T1000 (cell line): ENCODE results near the gene MIDN.
"Not testable (repeated sequence)": the region's sequence is repeated elsewhere in the genome, so short reads cannot be mapped to it uniquely, and the experiment has no call there.

Source experiments
- DNase-seq: peaks from one replicate; lab custom pipeline; 2025; ENCODE audit warnings: mixed read lengths; lab: John Stamatoyannopoulos, UW

MIDN gene

DNA sequence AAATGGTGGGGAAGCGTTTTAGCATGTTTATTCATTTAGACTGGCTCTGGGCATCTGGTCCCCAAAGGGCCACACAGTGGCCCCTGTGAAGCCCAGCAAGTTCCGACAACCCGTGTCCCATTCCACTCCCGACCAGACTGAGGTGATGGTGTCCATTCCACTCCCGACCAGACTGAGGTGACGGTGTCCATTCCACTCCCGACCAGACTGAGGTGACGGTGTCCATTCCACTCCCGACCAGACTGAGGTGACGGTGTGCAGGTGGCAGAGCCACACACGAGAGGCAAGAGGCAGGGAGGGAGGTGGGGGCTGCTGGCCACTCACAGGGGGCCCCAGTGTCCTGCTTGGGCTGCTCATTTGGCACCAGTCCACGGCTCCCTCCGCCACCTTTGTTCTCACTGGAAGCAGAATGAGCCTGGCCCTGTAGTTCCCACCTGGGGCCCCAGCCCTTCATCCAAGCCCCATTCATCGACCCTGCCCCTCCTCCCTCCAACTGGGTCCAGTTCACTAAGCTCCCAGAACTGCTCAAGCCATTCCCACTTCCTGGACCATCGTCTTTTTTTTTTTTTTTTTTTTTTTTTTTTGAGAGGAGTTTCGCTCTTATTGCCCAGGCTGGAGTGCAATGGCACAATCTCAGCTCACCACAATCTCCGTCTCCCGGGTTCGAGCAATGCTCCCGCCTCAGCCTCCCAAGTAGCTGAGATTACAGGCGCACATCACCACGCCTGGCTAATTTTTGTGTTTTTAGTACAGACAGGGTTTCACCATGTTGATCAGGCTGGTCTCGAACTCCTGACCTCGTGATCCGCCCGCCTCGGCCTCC lies 1.9 kb upstream of the MIDN start:
- not testable (repeated sequence) for DNase-seq

DNA sequence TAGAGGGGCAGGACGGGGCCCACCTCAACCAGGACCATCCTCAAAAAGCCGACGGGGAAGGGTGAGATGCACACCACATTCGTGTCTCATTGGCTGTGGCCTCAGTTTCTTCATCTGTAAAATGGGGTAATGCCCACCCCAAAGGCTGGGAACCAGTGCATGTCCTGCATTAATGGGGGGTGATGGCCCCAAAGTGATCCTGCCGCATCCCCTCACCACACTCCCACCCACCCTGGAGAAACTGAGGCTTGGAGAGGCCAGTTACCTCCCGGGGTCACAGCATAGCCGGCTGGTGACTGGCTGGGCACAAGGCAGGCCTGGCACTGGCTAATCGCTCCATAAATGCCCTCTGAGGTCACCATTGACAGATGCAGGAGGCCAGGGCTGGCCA lies 640 bp upstream of the MIDN start:
- DNase-seq = no peak

DNA sequence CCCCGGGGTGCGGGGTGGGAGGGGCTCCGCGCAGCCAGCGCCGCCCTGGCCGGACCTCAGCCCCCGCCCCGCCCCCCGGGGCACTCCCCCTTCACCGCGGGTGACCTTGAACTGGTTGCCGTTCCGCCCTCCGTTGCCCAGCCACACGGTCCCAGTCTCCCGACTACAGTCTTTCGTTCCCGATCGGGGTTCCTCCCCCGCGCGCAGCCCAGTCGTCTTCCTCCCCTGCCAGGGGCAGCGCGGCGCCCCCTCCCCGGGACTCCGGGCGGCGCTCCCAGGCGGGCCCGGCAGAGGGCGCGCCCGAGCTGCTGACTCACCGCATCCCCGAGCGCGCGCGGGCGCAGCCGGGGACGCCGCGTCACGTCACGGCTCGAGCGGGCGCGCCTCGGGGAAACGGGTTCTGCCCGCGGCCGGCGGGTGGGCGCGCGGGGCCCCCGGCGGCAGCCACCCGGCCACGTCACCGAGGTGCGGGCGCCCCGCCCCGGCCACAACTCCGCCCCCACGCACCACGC lies 459 bp downstream of the MIDN start:
- no peak for DNase-seq

DNA sequence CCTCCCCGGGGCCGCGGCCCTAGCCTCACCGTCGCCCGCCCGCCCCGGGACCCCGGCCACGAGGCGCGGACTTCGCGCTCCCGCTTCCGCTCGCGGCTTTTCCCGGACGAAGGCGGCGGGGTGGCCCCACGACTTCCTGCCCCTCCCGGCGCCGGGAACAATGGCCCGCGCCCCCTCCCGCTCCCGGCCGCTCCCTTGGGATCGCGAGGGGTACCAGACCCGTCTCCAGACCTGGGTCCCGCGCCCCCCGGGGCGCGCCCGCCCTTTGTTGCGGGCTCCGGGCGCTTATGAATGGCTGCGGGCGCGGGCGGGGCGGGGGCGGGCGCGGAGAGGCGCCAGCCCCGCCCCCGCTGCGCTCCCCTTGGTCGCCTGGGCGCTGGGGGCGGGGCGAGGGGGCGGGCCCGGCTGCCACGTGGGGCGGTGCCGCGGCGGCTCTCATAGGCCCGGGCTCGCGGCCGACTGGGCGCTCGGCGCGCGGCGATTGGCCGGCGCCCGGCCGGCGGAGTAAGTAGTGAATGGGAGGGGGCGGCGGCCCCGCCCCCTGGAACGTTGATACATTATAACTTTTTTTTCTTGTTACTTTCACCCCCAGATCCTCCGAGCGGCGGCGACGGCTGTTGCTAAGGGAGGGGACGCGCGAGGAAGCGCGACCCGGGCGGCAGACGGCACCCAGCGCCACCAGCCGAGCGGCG lies 1.1 kb downstream of the MIDN start:
- DNase-seq = peak; percentile 95

DNA sequence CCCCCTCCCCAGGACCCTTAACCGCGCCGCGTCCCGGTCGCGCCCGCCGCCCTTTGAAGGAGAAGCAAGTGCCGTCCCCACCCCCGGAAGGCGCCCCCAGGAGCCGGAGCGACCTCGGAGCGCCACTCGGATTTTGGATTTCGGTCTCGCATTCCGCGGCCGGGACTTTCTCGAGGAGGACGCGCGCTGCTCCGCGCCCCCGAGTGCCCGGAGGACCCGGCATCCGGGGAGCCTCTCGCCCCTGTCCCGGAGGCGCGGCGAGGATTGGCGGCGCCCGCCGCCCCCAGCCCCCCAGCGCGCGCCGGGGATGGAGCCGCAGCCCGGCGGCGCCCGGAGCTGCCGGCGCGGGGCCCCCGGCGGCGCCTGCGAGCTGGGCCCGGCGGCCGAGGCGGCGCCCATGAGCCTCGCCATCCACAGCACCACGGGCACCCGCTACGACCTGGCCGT lies 1.6 kb downstream of the MIDN start:
- DNase-seq = no peak

DNA sequence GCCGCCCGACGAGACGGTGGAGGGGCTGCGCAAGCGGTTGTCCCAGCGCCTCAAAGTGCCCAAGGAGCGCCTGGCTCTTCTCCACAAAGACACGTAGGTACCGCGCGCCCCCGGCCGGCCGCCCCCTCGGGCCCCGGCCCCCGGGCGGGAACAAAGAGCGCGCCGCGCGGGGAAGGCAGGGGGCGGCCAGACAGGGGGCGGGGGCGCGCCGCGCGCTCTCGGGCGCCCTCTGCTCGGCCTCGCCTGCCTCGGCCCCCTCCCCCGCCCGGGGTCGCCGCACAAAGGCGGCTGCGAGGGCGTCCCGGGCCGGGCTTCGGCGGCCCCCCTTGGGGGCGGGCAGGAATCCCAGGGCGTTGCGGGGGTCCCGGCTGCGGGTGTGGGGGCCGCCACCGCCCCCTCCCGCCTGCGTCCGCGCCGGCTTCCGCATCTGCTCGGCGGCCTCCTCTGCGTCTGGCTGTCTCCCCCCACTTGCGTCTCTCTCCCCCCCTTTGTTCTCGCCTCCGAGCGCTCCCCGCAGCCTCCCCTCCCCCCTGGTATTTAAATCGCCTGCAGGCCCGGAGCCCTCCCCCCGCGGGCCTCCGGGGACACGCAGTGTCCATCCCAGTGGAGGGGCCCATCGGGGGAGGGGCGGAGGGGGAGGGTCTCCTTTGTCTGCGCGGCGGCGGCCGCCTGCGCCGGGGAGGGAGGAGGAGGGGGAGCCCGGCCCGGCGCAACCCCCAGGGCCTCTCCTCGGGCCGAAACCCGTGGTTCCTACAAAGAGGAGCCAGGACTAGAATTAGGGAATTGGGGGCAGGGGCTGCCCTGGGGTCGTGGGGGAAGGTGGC lies 2.3 kb downstream of the MIDN start:
- DNase-seq = no peak

DNA sequence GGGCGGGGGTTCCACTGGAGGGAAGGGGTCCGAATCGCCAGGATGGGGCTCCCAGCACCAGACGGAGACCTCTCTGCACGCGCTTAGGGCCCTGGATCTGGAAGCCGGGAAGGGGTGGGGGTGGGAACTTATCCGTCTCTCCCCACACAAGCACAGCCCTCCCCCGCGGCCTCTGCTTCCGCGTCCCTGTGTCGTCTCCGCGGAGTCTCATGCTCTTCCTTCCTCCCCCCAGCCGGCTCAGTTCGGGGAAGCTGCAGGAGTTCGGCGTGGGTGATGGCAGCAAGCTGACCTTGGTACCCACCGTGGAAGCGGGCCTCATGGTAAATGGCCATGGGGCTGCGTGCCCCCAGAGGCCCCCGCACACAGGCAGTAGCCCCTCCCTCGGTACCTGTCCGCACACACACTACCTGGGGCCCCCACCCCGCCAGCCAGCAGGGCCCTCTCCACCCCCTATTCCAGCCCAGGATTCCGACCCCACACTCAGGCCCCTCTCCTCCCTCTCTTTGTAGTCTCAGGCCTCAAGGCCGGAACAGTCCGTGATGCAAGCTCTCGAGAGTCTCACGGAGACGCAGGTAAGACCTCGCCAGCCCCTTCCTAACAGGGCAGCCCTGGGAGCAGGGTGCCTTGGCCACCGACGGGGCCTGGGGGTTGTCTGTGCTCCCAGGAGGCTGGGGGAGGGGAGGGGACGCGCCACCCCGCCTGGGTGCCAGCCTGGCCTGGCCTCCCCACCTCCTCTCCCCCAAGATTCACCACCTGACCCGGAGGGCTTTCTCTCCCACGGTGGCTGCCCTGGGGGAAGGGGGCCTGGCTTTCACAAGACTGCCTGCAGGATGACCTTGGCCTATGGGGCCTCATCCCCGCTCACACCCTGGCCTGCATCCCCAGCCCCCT lies 3.2 kb downstream of the MIDN start:
- peak; percentile 74 for DNase-seq

DNA sequence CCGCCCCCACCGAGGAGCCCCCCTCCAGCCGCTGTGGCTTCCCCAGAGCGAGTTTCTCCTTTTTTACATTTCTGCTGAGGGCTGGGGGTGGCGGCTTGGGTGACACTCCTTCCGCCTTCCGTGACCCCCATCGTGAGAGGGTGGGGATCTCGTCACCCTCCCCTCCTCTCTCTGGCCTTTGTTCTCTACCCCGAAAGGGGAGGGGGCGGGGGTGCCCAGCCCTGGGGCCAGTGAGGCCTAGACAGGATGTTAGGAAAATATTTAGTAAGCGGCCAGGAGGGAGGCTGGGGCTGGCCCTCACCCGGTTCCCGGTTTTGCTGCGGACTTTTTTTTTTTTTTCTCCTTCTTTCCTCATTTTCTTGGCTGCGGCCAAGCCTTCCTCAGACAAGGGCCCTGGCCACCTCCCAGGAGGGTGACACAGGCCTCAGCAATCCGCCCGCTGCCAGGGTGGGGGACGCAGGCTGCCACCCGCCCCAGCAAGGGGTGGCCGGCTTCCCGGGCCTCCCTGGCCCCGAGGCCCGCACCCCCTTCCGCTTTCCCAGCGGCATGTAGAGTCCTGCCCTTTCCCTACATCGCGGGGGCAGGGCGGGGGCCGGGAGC lies 3.9 kb downstream of the MIDN start:
- DNase-seq = peak; percentile 93

DNA sequence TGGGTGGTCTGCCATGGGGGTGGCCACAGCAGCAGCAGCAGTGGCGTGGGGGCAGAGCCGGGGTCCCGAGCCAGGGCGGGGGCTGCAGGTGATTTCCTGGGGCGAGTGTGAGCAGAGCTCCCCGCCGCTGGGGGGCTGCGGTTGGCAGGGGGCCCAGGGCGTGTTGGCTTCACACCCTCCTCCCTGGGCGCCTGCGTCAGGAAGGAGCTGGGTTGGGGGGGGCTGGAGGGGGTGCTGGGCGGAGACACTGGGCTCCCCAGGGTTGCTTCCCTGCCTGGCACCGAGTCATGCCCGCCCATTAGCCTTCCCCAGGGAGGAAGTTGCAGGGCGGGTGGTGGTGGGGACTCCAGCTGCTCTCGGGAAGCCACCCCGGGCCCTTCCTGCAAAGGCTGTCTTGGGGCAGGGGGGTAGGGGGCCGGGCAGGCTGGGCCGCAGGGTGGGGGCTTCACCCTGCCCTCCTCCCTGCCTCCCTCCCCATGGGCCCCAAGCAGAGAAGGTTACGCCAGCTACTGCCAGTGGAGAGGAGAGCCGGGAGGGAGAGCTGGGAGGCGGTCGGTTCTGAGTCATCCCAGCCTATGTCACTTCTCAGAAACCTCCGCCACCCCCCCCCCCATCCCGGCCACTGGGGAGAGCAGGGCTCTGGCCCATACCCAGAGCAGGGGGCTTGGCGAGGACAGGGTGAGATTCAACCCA lies 4.6 kb downstream of the MIDN start:
- DNase-seq = peak; percentile 99

DNA sequence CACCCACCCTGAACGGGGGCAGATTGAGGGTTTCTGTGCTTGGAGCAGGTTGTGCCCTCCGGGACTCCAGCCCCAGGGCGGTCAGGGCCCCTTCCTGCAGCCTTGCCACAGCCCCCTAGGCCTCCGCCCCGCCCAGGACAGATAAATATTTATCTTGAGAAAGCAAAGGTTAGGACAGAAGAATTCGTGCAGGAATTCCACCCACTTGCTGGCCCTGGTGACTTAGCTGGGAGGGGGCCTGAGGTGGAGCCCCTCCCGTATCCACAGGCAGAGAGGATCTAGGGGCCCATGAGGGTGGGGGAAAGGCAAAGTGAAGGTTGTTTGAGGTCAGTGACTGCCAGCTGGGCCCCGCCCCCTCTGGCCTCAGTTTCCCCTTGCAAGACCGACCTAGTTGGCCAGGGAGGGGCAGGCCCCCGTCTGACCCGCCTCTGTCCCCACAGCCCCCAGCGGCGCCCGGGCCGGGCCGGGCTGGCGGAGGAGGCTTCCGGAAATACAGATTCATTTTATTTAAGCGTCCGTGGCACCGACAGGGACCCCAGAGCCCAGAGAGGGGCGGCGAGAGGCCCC lies 5.2 kb downstream of the MIDN start:
- DNase-seq = no peak

DNA sequence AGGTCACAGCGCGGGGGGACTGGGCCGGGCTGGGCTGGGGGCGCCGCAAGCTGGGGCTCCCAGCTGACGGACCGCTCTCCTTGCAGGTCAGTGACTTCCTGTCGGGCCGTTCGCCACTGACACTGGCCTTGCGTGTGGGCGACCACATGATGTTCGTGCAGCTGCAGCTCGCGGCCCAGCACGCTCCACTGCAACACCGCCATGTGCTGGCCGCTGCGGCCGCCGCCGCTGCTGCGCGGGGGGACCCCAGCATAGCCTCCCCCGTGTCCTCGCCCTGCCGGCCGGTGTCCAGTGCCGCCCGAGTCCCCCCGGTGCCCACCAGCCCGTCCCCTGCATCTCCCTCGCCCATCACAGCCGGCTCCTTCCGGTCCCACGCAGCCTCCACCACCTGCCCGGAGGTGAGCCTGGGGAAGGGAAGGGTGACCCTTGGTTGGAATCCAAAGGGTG lies 5.7 kb downstream of the MIDN start:
- no peak for DNase-seq

DNA sequence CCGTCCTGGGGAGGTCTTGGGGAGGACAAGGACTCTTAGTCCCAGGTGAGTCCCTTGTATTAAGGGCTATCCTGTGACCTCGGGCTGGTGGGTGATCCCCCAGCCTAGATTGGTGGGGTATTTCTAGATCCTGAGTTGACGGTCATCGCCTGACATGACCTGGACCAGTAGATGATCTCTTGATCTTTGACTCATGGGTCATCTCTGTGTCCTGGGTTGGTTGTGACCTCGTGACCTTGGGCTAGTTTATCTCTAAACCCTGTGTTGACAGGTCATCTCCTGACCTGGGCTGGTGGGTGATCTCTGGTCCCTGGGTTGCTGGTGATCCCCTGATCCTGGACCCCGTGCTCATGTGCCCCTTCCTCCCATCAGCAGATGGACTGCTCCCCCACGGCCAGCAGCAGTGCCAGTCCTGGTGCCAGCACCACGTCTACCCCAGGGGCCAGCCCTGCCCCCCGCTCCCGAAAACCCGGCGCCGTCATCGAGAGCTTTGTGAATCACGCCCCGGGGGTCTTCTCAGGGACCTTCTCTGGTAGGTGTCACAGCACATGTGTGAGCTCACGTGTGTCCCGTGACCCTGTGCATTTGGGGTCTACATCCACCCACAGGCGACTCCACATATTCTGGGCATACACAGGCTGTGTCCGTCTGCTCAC lies 6.3 kb downstream of the MIDN start:
- no peak for DNase-seq

DNA sequence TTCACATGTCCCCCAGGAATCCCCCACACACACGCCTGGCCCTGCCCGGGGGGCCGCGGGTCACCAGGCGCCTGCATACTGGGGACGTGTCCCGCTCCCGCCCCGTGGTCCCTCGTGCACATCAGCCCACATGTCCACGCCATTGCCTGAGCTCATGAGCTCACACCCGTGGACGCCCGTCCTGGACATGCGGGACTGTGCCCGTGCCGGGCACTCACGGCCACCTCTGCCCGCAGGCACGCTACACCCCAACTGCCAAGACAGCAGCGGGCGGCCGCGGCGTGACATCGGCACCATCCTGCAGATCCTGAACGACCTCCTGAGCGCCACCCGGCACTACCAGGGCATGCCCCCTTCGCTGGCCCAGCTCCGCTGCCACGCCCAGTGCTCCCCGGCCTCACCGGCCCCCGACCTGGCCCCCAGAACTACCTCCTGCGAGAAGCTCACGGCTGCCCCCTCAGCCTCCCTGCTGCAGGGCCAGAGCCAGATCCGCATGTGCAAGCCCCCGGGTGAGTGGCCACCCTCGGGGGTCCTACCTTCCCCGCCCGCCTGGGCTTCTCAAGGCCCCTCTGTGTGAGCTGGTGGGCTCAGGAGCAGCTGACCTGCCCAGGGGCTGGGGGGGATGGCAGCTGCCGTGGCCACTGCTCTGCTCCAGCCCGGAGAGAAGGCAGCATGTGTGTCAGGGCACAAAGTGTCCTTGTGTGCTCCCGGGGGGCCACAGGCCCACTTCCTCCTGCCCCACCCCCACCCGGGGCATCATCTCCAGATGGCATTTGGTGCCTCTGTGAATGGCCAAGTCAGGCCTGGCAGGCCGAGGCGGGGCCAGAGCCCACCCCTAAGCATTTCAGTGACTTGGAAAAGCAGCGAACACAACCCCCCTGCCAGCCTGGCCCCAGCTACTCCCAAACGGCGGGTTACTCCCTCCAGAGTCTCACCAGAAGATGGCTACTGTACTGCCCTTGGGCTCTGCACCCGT lies 7.1 kb downstream of the MIDN start:
- no peak for DNase-seq

DNA sequence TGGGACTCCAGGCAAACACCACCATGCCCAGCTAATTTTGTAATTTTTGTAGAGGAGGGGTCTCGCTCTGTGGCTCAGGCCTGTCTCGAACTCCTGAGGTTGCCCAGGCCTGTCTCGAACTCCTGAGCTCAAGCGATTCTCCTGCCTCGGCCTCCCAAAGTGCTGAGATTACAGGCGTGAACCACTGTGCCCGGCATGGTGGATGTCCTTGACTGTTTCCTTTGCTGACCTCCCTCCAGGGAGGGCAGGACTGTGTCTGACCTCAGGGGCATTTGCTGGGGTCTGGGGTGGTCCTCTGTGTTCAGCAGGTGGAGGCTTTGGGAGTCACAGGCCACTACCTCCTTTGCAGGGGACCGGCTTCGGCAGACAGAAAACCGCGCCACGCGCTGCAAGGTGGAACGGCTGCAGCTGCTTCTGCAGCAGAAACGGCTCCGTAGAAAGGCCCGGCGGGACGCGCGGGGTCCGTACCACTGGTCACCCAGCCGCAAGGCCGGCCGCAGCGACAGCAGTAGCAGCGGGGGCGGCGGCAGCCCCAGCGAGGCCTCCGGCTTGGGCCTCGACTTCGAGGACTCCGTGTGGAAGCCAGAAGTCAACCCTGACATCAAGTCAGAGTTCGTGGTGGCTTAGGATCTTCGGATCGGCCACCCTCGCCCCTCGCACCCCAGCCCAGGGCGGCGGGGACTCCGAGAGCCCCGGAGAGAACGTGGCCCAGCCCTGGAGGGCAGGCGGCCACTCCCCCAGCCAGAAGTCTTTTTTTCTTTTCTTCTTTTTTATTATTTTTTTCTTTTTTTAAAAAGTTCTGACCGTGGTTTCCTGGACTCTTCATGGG lies 8.5 kb downstream of the MIDN start:
- no peak for DNase-seq

DNA sequence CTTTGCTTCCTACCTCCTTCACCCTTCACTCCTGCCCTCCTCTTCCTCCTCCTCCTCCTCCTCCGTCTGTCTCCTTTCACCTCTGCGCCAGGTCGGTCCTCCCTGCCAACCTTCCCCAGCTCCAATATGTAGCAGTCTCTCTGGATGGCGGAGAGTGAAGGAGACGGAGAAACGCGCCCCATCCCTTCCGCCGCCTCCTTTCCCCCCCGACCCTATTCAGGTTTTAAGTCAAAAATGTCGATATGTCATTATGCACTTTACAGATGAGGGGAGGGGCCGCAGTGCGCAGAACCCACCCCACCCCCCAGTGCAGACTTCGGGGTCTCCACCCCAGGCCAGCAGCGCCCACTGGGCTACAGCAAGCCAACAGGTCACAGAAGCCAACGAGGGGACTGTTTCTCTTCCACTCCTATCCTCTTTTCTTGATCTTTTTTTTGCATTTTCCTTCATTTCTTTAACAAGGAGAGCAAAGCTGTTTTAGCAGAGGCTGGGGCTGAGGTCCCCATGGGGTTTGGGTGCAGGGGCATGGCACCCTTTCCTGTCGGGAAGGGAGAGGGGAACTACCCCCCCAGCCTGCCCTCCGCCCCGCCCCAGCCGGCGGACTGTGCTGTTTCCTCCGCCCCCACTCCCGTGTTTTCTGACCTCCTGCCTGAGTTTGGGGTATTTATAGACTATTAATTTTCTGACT lies 9.2 kb downstream of the MIDN start:
- DNase-seq = no peak

DNA sequence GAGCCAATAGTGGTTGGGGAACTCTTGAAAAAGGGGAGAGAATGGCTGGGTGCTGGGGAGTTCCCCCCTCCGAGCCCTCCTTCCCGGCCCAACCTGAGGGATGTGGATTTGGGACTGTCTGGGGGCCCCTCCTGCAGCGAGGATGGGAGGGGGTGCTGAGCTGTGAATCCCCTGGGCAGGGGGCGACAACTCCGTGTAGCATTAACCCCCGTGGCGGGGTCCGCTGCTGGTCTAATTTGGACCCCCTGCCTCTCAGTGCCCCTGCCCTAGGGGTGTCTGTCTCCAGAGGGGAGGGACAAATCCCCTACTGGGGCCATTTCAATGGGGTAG lies 9.7 kb downstream of the MIDN start:
- no peak for DNase-seq

DNA sequence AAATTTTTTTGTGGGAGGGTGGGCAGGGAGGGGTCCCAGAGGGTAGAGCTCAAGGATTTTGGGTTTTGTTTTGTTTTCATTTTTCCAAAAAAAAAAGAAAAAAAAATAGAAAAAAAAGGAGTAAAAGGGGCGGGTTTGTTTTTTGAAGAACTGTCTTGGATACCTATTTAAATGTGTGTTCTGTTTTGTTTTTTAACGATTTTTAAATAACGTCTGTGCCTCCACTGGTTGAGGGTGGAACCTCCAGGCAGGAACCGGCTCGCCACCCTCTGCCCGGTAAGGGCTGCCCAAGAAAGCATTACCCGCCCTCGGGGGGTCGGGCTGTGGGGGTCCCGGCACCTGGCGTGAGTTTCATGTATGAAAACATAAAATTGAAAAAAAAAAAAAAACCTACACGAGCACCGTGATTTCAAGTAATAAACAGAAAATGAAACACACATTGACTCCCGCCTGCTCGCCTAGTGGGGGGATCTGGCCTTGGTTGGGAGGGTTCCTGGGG lies 10.4 kb downstream of the MIDN start:
- no peak for DNase-seq
